ENCODE results near the gene GRIA1.

GRCh38 chr5:153755913-153756500 lies 265.5 kb downstream of the GRIA1 start:
- no peak for TF ChIP-seq TAF1 (IDR thresholded peaks at IDR 0.05; ENCODE audit: borderline replicate concordance, low read depth, low read length)
- TF ChIP-seq POLR2AphosphoS5 (IDR thresholded peaks at IDR 0.05; ENCODE audit: low read length), result no peak
- no peak for TF ChIP-seq TBL1XR1 (IDR thresholded peaks at IDR 0.05; ENCODE audit: low read depth, low read length)
- TF ChIP-seq PRDM15 (CRISPR knock-in tag; IDR thresholded peaks at IDR 0.05), result no peak
- TF ChIP-seq PML (IDR thresholded peaks at IDR 0.05; ENCODE audit: low read length), result no peak
- TF ChIP-seq MEF2A (IDR thresholded peaks at IDR 0.05; ENCODE audit: insufficient read depth, low read depth, low read length), result no peak
- TF ChIP-seq CTCF (IDR thresholded peaks at IDR 0.05 in 2 of 3, conservative IDR thresholded peaks at IDR 0.05 in 1 of 3; ENCODE audit: control insufficient read depth in 2 of 3, extremely low read depth in 1 of 3, insufficient read depth in 1 of 3, low read depth in 3 of 3, low read length in 3 of 3), result no peak
- no peak for TF ChIP-seq EZH2 (IDR thresholded peaks at IDR 0.05; ENCODE audit: borderline replicate concordance, control insufficient read depth, low read depth, low read length)
- TF ChIP-seq RELA (IDR thresholded peaks at IDR 0.05; ENCODE audit: borderline replicate concordance, partially characterized antibody), result no peak
- TF ChIP-seq BHLHE40 (IDR thresholded peaks at IDR 0.05; ENCODE audit: borderline replicate concordance in 1 of 2, low read depth in 2 of 2, low read length in 1 of 2), result no peak
- no peak for TF ChIP-seq MTA3 (IDR thresholded peaks at IDR 0.05; ENCODE audit: borderline replicate concordance, low read length)
- TF ChIP-seq IKZF1 (conservative IDR thresholded peaks at IDR 0.05), result no peak
- no peak for TF ChIP-seq RCOR1 (conservative IDR thresholded peaks at IDR 0.05; ENCODE audit: low read depth, low read length)

All from GM12878 (cell line).